Mucosa of gallbladder (tissue), 1 donor: ENCODE measurements around the gene INHBB. TPM values are rescaled to one million over a fixed set of nuclear protein-coding genes. Genes with fewer than 3 reads are reported as not detected.
"Not testable (repeated sequence)": the region's sequence is repeated elsewhere in the genome, so short reads cannot be mapped to it uniquely, and the experiment has no call there.

Experiments used
- DNase-seq: peaks from one replicate; pipeline ENCODE4 v3.0.0-alpha.2; 2020; ENCODE audit warnings: low spot score
- total RNA-seq: library from RNA; stranded (reverse); gene quantifications from one replicate; pipeline ENCODE4 v1.2.1, GENCODE V29; 2021
- donor health status: DM: no; HTN: no; CAD: no.

The INHBB gene
- total RNA-seq = 1.1 TPM

GRCh38 chr2:120346026-120346666 is at the start of gene INHBB:
Gene INHBB (plus strand): TSS chr2:120346136. CDS start chr2:120346189, 53 bp downstream.
- no peak for DNase-seq

DNA sequence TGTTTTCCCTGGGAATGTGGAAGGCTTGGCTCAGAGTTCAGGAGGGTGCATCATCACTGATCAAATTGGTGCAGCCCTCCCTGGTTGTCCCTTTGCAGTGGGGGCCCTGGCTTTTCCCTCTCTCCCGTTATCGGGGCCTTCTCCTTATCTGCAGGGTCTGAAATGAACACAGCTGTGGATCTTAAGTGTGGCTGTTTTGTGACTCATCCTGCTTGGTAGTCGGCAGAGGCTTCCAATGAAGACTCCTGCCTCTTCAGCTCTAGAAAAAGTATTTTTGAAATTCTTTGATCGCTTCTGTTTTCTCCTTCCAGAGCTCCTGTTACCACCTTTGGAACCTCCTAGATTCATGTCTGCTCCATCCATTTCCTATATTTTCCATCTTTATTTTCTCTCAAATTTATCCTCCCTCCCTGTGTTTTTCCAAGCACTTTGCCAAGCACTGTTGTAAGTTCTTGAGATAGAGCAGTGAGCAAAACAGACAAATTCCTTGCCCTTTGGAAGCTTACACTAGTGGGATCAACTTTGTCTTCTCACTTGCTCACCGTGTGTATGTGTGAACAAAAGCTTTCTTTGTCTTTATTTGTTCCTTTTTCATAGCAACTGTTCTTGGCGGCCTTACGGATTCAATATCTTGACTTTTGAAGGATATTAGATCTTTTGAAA is 47.6 kb upstream of the INHBB start:
- DNase-seq = no peak

DNA sequence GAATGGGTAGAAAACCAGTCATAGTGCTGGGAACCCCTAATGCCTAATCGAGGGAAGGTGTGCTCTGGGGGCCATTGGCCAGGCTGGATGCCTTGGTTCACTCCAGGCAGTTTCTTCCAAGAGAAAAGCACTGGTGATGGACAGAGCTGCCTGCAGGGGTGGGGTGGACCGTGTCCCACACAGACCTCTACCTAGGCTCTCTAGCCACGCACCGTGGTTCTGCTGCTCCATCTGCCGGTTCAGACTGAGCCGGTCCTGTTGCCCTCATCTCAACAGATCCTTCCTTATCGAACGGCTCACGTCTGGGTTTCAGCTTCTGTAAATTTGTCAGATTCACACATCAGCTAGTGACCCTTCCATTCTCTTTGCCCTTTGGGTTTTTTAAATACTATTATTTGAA is 46.9 kb upstream of the INHBB start:
- DNase-seq = no peak

DNA sequence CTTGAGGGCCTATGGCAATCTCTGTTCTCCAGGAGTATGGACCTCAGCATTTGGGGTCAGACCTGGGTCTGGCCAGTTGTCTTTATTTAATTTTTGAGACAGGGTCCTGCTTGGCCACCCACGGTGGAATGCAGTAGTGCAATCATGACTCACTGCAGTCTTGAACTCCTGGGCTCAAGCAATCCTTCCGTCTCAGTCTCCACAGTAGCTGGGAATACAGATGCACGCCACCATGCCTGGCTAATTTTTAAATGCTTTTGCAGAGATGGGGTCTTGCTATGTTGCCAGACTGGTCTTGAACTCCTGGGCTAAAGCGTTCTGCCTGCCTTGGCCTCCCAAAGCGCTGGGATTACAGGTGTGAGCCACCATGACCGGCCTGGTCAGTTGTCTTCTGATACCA is 46.4 kb upstream of the INHBB start:
- DNase-seq = no peak

- DNase-seq = no peak
Observed at GRCh38 chr2:120300385-120300784, 45.6 kb upstream of the INHBB start.

DNA sequence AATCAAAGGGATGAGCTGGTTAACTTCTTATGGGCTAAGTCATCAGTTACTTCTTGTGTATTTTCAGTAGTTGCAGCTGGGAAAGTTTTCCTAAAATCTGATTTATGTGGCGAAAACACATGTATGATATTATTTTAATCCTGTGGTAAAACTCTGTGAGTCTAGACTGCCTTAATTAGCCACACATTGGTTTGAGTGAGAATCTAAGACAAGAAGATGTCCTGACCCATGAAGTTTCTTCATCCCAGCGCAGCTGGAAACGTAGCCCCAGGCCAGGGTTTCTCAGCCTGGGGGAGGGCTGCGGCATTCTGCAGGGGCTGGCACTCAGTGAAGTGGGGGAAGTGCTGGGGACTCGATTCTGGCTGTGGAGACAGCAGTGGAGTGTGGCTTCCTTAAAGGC is 44.7 kb upstream of the INHBB start:
- no peak for DNase-seq

GRCh38 chr2:120302301-120302700 is 43.6 kb upstream of the INHBB start:
- no peak for DNase-seq

DNA sequence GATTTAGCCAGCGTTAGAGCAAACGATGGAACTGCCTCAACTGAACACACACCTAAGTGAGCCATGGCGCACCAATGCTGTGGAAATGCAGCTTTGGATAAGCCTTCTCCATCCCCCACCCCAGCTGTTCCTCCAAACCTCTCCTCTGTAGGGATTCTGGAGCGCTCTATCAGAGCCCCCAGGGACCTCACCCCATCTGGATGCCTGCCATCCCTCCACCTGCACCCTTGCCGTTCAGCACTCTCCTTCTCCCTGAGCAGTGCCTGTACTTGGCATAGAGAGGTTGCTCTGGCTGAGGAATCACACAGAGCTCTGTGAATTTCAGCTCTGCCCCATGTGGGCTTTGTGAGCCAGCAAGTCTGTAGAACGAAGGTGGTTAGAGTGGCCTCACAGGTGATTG is 42.8 kb upstream of the INHBB start:
- DNase-seq = no peak

DNA sequence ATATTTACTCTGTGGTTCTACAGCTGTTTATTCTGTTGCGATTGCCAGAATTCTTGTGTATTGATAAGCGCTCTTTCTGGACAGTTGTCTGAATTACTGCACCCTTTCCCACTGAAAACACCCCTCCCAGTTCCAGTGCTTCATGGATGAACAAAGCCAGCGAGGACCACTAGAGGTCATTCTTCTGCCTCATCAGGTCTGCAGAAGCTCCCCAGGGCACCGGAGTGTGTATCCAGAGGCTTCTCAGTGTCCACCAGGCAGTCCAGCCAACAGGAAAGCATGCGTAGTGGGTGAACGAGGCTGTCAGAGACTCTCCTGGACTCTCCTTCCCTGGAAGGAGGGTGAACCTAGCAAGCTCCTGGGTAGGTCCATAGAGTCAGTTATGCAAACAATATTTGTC is 40.6 kb upstream of the INHBB start:
- no peak for DNase-seq

DNA sequence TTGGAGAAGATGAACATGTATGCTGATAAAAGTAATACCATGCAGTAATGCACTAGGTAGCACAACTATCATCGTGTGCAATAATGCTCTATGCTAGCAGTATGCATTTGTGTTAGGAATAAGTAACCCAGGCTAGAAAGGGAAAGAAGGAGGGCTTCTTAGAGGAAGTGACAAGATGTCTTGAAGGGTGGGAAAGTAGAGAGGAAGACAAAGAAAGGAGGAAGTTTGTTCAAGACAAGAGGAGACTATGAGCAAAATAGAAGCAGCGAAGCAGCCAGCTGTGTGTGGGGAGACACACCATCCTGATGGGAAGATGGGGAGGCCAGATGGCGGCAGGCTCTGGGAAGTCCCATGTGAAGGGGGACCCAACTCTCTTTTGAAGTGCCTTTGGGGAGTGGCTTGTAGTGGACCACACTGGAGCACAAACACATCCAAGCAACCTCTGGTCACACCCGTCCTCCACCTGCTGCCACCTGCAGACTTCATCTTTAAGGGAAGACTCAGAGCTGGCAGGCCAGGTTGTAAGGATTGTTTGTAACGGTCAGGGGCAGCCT is 39.9 kb upstream of the INHBB start:
- DNase-seq = no peak

- no peak for DNase-seq
Observed at GRCh38 chr2:120307482-120307881, 38.5 kb upstream of the INHBB start.

GRCh38 chr2:120308038-120308910 is 37.7 kb upstream of the INHBB start:
- DNase-seq = no peak

DNA sequence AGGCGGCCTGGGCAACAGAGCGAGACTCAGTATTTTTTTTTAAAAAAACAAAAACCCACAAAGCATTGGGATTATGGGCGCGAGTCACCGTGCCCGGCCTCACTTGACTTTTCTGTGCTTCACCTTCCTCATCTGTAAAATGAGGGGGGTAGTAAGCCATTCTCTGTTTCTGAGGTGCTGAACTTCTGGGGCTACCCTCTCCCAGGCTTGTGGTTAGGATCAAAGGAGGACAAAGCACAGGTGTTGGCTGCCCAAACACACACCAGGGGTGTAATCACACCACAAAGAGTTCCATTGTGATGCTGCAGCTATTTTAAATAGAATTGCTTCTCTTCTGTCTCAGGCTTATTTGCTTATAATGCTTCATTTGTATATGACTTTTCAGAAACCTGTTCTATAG is 35.8 kb upstream of the INHBB start:
- DNase-seq = no peak

GRCh38 chr2:120310841-120311240 is 35.1 kb upstream of the INHBB start:
- not testable (repeated sequence) for DNase-seq

DNA sequence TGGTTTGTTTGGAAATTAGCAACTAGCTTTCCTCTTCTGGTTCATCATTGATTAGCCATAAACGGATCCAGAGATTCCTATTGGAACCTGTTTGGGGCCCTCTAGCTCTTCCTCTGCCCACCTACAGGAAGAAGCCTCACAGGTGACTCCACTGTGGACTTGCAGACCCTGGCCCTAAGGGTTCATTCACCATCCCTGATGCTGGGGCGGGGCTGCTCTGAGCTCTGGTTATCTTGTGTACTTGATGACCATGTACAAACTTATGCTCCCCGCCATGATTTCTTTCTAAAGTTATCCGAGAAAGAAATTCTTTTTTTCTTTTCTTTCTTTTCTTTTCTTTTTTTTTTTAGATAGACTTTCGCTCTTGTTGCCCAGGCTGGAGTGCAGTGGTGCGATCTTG is 33.9 kb upstream of the INHBB start:
- no peak for DNase-seq

DNA sequence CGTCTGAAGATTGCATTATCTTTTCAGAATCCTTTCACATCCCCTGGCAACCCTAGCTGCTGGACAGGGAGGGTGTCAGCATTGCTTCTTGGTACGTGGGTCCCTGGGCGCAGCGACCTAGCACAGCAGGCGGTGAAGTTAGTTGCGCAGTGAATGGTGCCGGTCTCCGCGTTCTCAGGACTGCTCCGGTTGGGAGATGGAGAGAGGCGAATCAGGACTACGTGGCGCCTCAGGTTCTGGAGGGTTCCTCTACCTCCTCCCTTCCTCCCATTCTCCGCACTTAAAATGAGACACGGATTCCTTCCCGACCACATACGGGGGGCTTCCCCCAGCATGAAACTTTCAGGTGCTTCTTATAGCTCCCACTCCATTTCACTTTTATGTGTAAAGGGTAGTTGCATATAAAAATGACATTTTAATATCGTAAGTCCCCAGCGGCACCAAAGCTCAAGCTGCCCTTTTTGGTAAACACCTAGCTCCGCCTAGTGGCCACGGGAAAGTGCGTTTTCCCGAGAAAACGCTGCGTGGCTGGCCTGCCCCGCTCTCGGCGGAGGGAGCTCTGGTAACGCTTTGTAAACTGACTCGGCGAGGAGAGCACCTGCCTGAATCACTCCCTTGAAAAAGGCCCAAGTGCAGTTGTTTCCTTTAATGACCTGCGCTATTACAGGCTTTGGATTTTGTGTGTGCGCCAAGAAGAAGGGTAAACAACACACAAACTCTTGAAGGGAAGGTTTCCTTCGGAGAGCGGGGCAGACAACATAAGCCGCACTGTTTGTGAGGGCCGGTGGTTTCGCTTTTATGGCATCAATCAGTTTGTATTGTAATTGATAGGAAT is 32.9 kb upstream of the INHBB start:
- DNase-seq = peak; percentile 86

- no peak for DNase-seq
Observed at GRCh38 chr2:120313695-120314615, 32.0 kb upstream of the INHBB start.

DNA sequence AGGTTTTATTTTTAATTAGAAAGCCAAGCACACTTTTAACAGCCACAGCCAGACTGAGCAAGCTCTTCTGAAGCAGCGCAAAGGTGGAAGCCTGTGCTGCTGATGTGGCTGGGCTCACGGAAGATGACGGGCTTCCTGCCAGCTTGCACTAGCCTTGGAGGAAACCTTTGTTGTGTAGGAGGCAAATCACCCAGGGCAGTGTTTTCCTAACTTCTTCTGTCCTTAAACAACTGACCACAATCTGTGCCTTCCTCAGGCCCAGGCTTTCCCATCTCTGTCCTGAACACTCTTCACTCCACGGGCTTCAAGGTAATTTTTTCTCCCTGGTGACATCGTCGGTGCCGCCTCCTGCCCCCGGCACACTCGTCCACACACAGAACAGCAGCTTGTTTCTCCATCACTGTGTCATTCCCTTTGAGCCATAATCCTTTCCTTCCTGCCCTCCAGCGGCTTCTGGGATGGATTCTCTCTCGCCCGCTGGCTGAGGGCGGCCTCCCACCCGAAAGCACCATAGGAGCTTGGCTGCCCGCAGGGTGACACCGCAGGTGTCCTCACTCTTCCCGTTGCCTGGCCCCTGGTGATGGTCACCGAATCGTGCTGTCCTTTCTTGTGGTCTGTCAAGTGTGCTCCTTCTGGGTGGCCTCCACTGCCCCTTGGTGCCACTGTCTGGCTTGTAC is 31.1 kb upstream of the INHBB start:
- DNase-seq = no peak

- no peak for DNase-seq
Observed at GRCh38 chr2:120315367-120316033, 30.4 kb upstream of the INHBB start.
